Stomach (tissue), 4 donors: Measurements from ENCODE around the gene FNDC1.

Experiments used
- POLR2AphosphoS5 ChIP-seq, 3 donors: sonication (generic); formaldehyde crosslinking; IDR thresholded peaks; one replicate each; pipeline ENCODE4 v1.6.1; 2016; ENCODE audit warnings: antibody characterized with exemption in 3 of 3
- TF ChIP-seq, protein P1 (sequence below), 7 experiments: fragments of 450-650 bp in 4 of 7; fragments of 200-600 bp in 3 of 7; sonication (generic) in 3 of 7; IDR thresholded peaks; one replicate each; pipeline ENCODE4 v1.5.1; 2016 to 2019; ENCODE audit warnings: antibody characterized with exemption in 7 of 7, control low read depth in 2 of 7, mild to moderate bottlenecking in 1 of 7

GRCh38 chr6:159213405-159213804, 44.2 kb downstream of the FNDC1 start:
- TF ChIP-seq, protein P1, sequence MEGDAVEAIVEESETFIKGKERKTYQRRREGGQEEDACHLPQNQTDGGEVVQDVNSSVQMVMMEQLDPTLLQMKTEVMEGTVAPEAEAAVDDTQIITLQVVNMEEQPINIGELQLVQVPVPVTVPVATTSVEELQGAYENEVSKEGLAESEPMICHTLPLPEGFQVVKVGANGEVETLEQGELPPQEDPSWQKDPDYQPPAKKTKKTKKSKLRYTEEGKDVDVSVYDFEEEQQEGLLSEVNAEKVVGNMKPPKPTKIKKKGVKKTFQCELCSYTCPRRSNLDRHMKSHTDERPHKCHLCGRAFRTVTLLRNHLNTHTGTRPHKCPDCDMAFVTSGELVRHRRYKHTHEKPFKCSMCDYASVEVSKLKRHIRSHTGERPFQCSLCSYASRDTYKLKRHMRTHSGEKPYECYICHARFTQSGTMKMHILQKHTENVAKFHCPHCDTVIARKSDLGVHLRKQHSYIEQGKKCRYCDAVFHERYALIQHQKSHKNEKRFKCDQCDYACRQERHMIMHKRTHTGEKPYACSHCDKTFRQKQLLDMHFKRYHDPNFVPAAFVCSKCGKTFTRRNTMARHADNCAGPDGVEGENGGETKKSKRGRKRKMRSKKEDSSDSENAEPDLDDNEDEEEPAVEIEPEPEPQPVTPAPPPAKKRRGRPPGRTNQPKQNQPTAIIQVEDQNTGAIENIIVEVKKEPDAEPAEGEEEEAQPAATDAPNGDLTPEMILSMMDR (IDR thresholded peaks at IDR 0.05): no peak
- no peak for TF ChIP-seq POLR2AphosphoS5 (IDR thresholded peaks at IDR 0.05)
